Measurements from ENCODE around the gene DNAH11. TPM values are rescaled to one million over a fixed set of nuclear protein-coding genes. Genes with fewer than 3 reads are reported as not detected.
"Not testable (repeated sequence)": the region's sequence is repeated elsewhere in the genome, so short reads cannot be mapped to it uniquely, and the experiment has no call there.

DNAH11 gene
- total RNA-seq, 1 donor from 2014 or later = 0.12 TPM

- DNase-seq (ENCODE audit: low spot score) = peak; percentile 89
These were observed 75.1 kb downstream of the DNAH11 start for GRCh38 chr7:21617916-21618390.

- DNase-seq (ENCODE audit: low spot score) = no peak
These were observed 75.9 kb downstream of the DNAH11 start for GRCh38 chr7:21618706-21619105.

GRCh38 chr7:21620054-21620453 lies 77.2 kb downstream of the DNAH11 start:
- DNase-seq (ENCODE audit: low spot score) = no peak

GRCh38 chr7:21624320-21624719 lies 81.5 kb downstream of the DNAH11 start:
- no peak for DNase-seq (ENCODE audit: low spot score)

GRCh38 chr7:21636694-21637093 lies 93.9 kb downstream of the DNAH11 start:
- DNase-seq (ENCODE audit: low spot score) = no peak

GRCh38 chr7:21639206-21639868 lies 96.5 kb downstream of the DNAH11 start:
- DNase-seq (ENCODE audit: low spot score) = no peak

- no peak for DNase-seq (ENCODE audit: low spot score)
These were observed 97.3 kb downstream of the DNAH11 start for GRCh38 chr7:21640105-21640504.

GRCh38 chr7:21641546-21641945 lies 98.7 kb downstream of the DNAH11 start:
- no peak for DNase-seq (ENCODE audit: low spot score)

GRCh38 chr7:21642422-21642821 lies 99.6 kb downstream of the DNAH11 start:
- no peak for DNase-seq (ENCODE audit: low spot score)

GRCh38 chr7:21651697-21652096 lies 108.9 kb downstream of the DNAH11 start:
- no peak for DNase-seq (ENCODE audit: low spot score)

GRCh38 chr7:21653623-21654022 lies 110.8 kb downstream of the DNAH11 start:
- DNase-seq (ENCODE audit: low spot score) = no peak

GRCh38 chr7:21656081-21656480 lies 113.2 kb downstream of the DNAH11 start:
- DNase-seq (ENCODE audit: low spot score) = no peak

- no peak for DNase-seq (ENCODE audit: low spot score)
These were observed 114.0 kb downstream of the DNAH11 start for GRCh38 chr7:21656796-21657195.

GRCh38 chr7:21670496-21670895 lies 127.7 kb downstream of the DNAH11 start:
- no peak for DNase-seq (ENCODE audit: low spot score)

GRCh38 chr7:21671859-21672258 lies 129.0 kb downstream of the DNAH11 start:
- DNase-seq (ENCODE audit: low spot score) = no peak

GRCh38 chr7:21675255-21675654 lies 132.4 kb downstream of the DNAH11 start:
- DNase-seq (ENCODE audit: low spot score) = no peak

- no peak for DNase-seq (ENCODE audit: low spot score)
These were observed 147.9 kb downstream of the DNAH11 start for GRCh38 chr7:21690705-21691104.

- not testable (repeated sequence) for DNase-seq (ENCODE audit: low spot score)
These were observed 148.3 kb downstream of the DNAH11 start for GRCh38 chr7:21691146-21691545.

GRCh38 chr7:21700587-21700986 lies 157.7 kb downstream of the DNAH11 start:
- not testable (repeated sequence) for DNase-seq (ENCODE audit: low spot score)

- DNase-seq (ENCODE audit: low spot score) = no peak
These were observed 159.5 kb downstream of the DNAH11 start for GRCh38 chr7:21702303-21702702.

GRCh38 chr7:21704359-21704758 lies 161.5 kb downstream of the DNAH11 start:
- no peak for DNase-seq (ENCODE audit: low spot score)

- DNase-seq (ENCODE audit: low spot score) = no peak
These were observed 163.3 kb downstream of the DNAH11 start for GRCh38 chr7:21706131-21706530.

GRCh38 chr7:21707566-21707965 lies 164.7 kb downstream of the DNAH11 start:
- no peak for DNase-seq (ENCODE audit: low spot score)

- DNase-seq (ENCODE audit: low spot score) = no peak
These were observed 165.3 kb downstream of the DNAH11 start for GRCh38 chr7:21708096-21708495.

Measured in mucosa of gallbladder (tissue), 1 donor.